GM19463 (cell line): Measurements from ENCODE around the gene SELENOK.

ENCODE experiments used
- ATAC-seq: cut with Tn5 transposase; IDR thresholded peaks from one replicate; pipeline ENCODE4 v1.9.1; 2021; ENCODE audit warnings: mild to moderate bottlenecking, moderate library complexity; ENCODE audit not compliant: unreplicated experiment

SELENOK gene

GRCh38 chr3:53884623-53885022 lies 7.0 kb downstream of the SELENOK start:
- no peak for ATAC-seq

DNA sequence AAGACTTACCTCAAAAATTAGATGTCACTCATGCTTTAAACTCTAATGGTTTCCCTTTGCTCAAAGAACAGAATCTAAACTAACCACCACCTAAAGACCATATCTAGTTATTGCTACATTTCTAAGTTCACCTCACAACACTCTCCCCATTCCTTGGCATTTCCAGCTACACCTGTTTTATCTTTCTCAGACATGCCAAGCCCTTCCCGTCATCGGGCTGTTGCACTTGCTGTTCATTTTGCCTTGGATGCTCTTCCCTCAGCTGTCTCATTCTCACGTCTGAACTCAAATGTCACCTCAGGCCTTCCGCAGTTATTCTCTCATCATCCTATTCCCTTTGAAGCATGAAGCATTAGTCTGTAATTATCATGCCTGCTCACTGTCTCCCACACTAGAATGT lies 8.7 kb downstream of the SELENOK start:
- no peak for ATAC-seq

DNA sequence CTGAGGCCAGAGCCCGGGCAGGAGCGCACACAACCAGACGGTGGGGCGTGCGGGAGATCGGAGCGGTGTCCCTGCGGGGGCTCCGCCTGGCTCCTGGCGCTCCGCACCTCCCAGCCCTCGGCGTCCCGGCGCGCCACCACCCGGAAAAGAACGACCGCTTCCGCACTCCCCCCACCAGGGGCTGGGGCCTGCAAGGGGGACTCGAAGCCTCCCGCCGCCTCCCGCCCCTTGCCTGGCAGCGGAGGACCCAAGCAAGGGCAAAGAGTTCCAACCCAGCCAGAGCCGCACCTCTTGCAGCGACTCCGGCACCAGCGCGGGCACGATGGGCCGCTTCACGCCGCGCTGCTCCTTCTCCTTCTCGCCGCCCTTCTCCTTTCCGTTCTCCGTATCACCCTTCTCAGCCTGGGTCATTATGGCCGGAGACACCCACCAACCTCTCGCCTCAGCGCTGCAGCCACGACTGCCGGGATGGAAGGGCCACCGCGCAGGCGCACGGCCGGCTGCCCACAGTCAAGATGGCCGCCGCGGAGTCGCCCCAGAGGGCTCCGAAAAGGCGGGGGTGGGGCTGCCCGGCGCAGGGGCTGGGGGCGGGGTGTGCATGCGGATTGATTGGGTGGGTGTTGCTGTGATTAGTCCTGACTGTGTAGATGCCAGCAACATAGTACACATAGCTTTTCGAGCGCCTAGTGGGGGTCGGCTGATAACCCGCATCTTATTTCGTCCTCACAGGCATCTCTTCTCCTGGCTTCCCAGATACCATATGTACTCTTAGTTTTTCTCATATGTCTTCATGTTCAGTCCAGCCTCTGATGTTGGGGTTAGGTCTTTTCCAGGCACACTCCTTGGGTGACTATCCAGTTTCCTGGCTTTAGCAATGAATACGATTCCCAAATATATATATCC lies 9.7 kb downstream of the SELENOK start, which contains the start of gene ACTR8:
ACTR8 (minus strand) TSS at position 462 of the 903 bp plus-strand sequence; CDS start at position 411, 51 bp downstream.
- peak; percentile 83 for ATAC-seq

DNA sequence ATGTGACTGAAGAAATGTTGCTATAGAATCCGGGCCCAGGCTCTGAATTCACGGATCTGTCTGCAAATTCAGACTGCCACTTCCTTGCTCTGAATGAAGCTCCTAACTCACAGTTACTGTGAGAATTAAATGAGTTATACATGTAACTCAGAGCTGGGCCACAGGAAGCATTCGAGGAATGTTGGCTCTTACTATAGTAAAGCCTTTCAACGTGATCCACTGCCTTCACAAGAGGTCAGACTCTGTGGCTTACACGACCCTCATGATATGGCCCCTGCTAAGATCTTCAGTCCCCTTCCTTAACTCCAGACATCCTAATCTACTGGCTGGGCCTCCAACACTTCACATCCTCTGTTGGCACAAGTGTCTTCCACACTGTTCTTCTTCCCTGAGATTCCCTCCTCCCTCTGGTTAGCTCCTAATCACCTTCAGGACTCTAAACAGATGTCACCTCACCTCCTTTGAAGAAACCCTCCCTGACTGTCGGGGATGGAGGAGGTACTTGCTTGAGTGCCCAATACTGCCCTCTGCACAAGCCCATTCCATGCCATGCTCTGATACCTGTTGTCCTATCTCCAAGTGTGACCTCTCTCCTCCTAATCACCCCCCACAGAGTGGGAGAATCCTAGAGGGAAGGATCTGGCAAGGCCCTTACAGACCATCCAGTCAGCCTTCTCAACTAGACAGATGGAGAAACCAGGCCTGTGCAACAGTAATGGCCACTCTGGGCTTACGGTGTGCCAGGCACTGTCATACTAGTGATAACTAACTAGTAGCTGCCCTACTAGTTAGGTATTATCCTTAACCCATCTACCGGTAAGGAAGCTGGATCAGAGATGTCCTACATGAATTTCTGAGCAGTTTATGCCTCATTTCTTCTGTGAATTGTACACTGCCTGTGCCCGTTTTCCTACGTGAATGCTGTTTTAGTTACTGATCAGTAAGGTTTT lies 11.0 kb downstream of the SELENOK start:
- no peak for ATAC-seq

DNA sequence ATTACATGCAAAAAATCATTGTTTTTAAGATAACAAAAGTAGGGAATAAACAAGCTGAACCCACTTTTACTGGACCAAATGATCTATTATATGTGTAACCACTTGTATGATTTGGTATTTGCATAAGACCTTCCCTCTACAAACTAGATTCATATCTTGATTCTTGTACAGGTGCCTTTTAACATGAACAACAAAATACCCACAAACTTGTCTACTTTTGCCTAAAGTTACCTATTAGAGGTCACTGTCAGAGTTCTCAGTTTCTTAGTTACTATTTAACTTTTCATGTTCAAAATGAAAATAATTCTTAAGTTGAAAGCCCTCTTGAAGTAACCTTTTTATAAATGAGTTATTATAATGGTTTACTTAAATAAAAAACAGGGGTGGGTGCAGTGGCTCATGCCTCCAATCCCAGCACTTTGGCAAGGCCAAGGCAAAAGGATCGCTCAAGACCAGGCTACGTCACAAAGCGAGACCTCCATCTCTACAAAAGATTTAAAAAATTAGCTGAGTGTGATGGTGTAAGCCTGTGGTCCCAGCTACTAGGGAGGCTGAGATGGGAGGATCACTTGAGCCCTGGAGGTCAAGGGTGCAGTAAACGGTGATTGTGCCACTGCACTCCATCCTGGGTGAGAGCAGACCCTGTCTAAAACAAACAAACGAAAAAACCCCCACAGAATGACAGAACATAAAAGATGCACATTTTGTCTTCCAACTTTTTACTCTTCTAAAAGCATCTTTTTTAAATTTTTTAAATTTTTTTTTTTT lies 25.7 kb downstream of the SELENOK start:
- ATAC-seq = peak; percentile 59

GRCh38 chr3:53863145-53863544 lies 28.5 kb downstream of the SELENOK start:
- ATAC-seq = no peak

GRCh38 chr3:53862241-53862640 lies 29.4 kb downstream of the SELENOK start:
- no peak for ATAC-seq

DNA sequence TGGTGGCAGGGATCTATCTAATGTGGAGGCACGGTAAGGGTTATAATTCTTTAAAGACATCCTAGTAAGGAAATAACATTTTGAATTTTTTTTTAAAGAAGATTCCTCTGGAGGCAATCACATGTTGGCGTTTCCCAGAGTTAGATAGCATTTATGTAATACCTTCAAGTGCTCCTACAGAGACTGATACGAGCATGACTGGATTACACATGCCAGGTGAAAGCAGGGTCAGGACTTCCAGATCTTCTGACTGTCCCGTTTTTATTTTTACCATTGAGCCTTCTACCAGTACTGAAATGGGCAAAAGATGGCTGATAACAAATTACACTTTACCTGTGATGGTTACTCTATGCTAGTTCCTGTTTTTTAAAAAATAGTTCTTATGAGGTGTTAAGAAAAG lies 31.5 kb downstream of the SELENOK start:
- no peak for ATAC-seq

GRCh38 chr3:53859178-53859577 lies 32.5 kb downstream of the SELENOK start:
- ATAC-seq = no peak

DNA sequence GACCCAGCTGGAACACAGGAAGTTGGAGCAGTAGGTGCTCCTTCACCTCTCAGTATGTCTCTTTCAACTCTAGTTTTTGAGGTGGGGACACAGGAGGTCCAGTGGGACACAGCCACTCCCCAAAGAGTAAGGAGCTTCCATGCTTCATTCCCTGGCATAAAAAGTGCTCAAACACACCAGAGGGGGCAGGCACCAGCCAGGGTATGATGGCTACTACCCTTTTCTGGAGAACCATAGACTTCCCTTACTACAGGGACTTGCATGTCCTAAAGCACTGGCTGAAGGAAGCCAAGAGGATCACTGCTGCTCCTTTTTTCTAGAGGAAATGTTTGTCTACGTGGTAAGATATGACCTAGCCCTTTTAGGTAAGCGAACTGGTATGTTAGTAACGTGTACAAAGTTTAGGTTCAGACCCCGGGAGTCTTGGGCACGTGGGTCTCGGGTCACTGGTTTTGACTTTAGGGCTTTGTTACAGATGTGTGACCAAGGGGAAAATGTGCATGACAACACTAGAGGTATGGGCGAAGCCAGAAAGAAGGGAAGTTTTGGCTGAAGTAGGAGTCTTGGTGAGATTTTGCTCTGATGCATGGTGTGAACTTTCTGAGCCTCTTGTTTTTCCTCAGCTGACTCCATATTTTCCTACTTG lies 33.4 kb downstream of the SELENOK start:
- no peak for ATAC-seq

DNA sequence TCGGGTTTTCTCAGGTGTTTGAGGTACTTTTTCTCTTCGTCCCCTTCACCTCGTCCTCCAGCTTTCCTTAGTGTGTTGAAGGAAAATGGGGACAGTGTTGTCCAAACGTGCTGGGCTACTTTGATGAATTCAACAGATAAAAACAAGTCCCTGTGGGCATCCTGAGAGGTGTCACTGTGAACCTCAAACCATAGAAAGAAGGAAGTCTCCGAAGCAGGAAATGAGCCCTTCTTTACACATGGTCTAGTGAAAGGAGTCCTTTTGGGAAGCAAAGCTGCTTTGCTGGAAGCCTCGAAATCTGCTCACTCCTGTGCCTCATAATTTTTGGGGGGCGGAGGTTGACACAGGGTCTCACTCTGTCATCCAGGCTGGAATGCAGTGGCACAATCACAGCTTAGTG lies 34.7 kb downstream of the SELENOK start:
- ATAC-seq = peak; percentile 66

DNA sequence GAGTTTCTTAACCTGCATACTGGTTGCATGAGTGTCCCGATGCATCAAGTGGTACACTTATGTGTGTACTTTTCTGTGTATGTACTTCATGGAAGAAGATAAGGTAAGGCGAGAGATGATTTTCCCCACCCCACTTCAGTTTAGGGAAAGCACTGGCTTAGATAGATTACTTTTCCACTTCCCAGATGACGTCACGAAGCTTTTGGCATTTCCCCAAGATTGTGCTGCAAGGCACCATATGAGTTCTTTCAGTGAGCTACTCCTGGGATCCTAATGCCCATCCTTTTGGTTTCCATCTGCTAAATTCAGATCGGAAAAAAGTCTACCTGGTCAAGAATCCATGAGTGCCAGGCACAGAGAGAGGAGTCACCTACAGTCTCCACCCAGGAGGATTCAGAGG lies 40.8 kb downstream of the SELENOK start:
- ATAC-seq = no peak

DNA sequence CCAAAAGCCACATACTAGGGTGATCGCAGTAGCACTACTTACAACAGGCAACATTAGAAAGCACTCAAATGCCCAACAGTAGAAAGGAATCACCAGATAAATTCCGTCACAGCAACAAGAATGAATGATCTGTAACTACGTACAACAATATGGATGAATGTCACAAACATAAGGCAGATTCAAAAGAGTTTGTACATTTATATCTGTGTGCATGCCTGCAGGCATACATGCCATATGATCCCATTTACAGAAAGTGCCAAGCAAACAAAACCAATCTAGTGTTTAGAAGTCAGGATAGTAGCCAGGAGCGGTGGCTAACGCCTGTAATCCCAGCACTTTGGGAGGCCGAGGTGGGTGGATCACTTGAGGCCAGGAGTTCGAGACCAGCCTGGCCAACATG lies 41.7 kb downstream of the SELENOK start:
- ATAC-seq = no peak

GRCh38 chr3:53846851-53847155 lies 44.9 kb downstream of the SELENOK start:
- no peak for ATAC-seq

- peak; percentile 40 for ATAC-seq
Measured at GRCh38 chr3:53846134-53846850, 45.4 kb downstream of the SELENOK start, which contains the start of the genes CHDH and IL17RB. CHDH (minus strand) TSS chr3:53846419; CDS start chr3:53824008, 22,411 bp downstream. IL17RB (plus strand) TSS chr3:53846568; CDS start chr3:53846589, 21 bp downstream.

DNA sequence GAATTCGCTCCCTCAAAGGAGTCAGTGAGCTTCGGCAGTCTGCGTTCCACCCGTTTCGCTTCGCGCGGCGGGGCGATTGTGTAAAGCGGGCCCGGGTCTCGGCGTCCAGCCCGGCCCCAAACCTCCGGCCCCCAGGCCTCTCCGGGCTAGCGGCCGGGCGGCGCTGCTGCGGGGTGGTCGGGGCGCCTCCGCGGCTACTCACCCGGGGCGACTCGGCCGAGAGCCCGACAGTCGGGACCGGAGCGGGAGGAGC lies 45.9 kb downstream of the SELENOK start:
- no peak for ATAC-seq

GRCh38 chr3:53845103-53845880 lies 46.4 kb downstream of the SELENOK start:
- ATAC-seq = no peak

DNA sequence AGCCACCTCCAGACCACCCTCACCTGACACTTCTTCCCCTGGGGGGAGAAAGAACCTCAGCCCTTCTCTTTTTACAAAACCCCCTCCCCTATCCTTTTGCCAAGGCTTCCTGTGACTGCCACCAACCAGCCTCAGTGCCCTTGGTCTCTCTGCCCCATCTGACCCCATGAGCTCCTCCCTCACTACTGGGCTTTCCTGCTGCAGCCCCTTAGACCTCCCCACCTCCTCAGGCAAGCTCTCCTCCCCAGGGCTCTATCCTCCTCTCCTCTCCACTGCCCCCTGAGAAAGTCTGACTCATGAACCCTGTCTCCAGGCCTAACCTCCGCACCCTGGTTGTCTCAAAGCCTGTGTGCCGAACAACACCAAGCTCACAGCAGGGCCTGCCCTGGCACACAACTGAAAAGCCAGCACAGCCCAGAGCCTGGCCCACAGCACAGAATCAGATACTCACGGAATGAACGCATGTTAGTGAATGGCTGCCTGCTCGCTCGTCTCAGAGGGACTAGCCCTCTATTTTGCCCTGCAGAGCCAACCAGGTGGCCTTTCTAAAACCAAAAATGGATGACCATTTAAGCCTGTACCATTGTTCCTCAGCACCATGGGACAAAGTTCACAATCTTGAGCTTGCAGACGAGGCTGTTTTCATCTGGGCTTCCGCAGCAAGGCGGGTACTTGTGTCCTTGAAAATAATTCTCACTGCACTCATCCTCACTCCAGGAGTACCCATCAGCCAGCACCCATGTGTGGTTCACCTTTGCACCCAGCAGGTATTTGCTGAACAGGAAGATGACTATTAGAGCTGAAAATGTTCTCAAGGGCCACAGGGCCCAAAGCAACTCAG lies 47.2 kb downstream of the SELENOK start:
- ATAC-seq = peak; percentile 1
